ENCODE results near the gene TMEM273. TPM values are rescaled to one million over a fixed set of nuclear protein-coding genes. Genes with fewer than 3 reads are reported as not detected.

TMEM273 gene
- 1 to 10 TPM; 2.7 to 8.4 TPM for total RNA-seq
- long read RNA-seq, partial matches to known transcripts = 0 of 1 reads
- long read RNA-seq, other reads (novel, unspliced or antisense) = 1 of 1 reads

- ATAC-seq = peak; percentile 32
- intact Hi-C loops (cut with DNase I, micrococcal nuclease) = no loop called here
- peak; percentile 50 to 59 for DNase-seq
These were observed at the start of gene TMEM273 for GRCh38 chr10:49187950-49188761. TSS of gene TMEM273 (minus strand) at chr10:49188391. CDS start at chr10:49188336, 55 bp downstream.

- DNase-seq (no peak), ATAC-seq (no peak)
- intact Hi-C loops (cut with DNase I, micrococcal nuclease) = no loop called here
These were observed 49.8 kb upstream of the TMEM273 start for GRCh38 chr10:49237985-49238384.

- no peak for DNase-seq
- ATAC-seq = no peak
- intact Hi-C loops (cut with DNase I, micrococcal nuclease) = no loop called here
These were observed 47.2 kb upstream of the TMEM273 start for GRCh38 chr10:49235392-49235791.

- ATAC-seq (no peak), DNase-seq (no peak)
- intact Hi-C loops (cut with DNase I, micrococcal nuclease) = no loop called here
These were observed 43.1 kb upstream of the TMEM273 start for GRCh38 chr10:49231086-49231820.

- DNase-seq = no peak
- intact Hi-C loops (cut with DNase I, micrococcal nuclease) = no loop called here
- ATAC-seq = no peak
These were observed 41.8 kb upstream of the TMEM273 start for GRCh38 chr10:49230004-49230403.

DNA sequence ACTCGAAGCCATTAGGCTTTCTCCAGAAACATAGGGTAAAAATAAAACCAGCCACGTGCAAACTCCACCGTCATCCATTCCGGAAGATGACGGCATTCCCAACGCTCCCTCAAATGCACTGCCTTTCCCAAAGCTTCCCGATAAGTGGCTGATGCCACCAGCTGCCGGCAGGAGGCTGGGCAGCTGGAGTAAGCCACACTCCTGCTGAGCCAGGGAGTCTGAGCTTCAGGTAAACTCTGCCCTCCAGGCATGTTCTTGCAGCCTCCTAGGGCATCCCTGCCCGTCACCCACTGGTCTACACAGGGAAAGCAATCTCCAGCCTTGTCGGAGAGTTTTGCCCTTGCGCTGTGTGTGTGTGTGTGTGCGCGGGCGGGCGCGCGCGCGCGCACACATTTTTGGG lies 40.5 kb upstream of the TMEM273 start:
- intact Hi-C loops (cut with DNase I, micrococcal nuclease) = no loop called here
- no peak for ATAC-seq
- DNase-seq = no peak

- ATAC-seq = no peak
- intact Hi-C loops (cut with DNase I, micrococcal nuclease) = no loop called here
- DNase-seq = no peak
These were observed 39.2 kb upstream of the TMEM273 start for GRCh38 chr10:49227406-49227805.

GRCh38 chr10:49226594-49226993 lies 38.4 kb upstream of the TMEM273 start:
- intact Hi-C loops (cut with DNase I, micrococcal nuclease) = no loop called here
- no peak for ATAC-seq
- DNase-seq = no peak

- intact Hi-C loops (cut with DNase I, micrococcal nuclease) = no loop called here
- ATAC-seq = no peak
These were observed 37.2 kb upstream of the TMEM273 start for GRCh38 chr10:49225218-49225876.

GRCh38 chr10:49223205-49223604 lies 35.0 kb upstream of the TMEM273 start:
- DNase-seq = no peak
- intact Hi-C loops (cut with DNase I, micrococcal nuclease) = no loop called here
- no peak for ATAC-seq

More at GRCh38 chr10:49225218-49225876, 37.2 kb upstream of the TMEM273 start:
- no peak for DNase-seq

DNA sequence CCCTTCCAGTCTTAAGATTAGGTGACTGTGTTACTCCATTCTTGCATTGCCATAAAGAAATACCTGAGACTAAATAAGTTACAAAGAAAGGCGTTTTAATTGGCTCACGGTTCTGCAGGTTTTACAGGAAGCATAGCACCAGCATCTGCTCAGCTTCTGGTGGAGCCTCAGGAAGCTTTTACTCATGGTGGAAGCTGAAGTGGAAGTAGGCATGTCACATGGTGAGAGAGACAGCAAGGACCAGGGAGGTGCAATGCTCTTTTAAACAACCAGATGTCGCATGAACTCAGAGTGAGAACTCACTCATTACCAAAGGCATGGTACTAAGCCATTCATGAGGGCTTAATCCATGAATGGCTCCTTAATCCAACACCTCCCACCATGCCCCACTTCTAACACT lies 34.0 kb upstream of the TMEM273 start:
- intact Hi-C loops (cut with DNase I, micrococcal nuclease) = no loop called here
- no peak for DNase-seq
- no peak for ATAC-seq

DNA sequence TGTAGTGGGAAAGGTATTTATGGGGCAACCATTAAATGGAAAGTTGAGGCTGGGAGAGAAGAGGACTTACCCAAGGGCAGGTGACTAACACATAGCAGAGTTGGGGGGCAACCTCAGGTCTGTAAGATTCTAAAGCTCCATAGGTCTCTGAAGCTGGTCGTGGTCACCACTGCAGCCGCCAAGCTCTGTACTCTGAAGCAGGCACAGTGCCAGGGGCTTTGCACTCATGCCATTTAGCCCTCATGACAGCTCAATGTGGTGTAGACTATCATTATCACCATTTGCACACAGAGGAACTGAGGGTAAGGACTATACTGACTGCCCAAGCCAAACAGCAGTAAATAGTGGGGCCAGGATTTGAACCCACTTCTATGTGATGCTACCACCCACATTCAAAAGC lies 32.5 kb upstream of the TMEM273 start:
- ATAC-seq (no peak), DNase-seq (no peak)
- intact Hi-C loops (cut with DNase I, micrococcal nuclease) = no loop called here

DNA sequence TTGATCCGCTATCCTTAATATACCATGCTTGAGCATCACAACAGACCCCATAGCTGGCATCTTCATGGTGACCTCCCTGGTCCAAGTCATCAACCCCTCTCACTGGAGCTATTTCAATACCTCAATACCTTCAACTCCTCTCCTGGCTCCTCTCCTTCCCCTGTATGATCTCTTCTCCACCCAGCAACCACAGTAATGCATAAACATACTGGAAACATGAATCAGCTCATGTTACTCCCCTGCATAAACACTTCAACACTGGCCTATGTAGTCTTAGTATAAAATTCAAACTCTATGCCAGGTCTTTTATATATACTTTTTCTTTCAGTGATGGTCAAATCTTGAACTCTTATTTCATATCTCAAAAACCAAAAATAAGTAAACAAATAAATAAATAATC lies 31.8 kb upstream of the TMEM273 start:
- no peak for DNase-seq
- no peak for ATAC-seq
- intact Hi-C loops (cut with DNase I, micrococcal nuclease) = no loop called here

GRCh38 chr10:49219248-49219647 lies 31.1 kb upstream of the TMEM273 start:
- intact Hi-C loops (cut with DNase I, micrococcal nuclease) = no loop called here
- DNase-seq = no peak
- no peak for ATAC-seq

GRCh38 chr10:49218480-49218879 lies 30.3 kb upstream of the TMEM273 start:
- no peak for DNase-seq
- intact Hi-C loops (cut with DNase I, micrococcal nuclease) = no loop called here
- no peak for ATAC-seq

DNA sequence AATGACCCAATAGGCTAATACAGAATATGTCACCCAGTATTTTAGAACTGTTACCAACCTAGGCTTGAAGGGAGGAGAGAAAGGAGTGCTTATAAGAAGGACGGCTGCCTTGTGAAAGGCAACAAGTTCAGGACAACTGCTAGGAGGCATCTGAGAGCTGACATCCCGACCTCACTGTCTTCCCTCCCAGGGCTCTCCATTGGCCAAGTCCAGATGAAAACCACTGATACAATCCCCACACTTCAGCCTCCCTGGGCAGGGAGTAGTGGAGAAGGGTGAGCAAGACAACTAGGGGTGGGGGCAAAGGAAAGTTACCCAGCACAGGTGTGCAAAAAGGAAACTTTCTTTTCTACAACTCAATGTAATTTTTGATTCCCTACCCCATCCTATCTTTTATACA lies 29.5 kb upstream of the TMEM273 start:
- intact Hi-C loops (cut with DNase I, micrococcal nuclease) = no loop called here
- no peak for DNase-seq
- no peak for ATAC-seq

DNA sequence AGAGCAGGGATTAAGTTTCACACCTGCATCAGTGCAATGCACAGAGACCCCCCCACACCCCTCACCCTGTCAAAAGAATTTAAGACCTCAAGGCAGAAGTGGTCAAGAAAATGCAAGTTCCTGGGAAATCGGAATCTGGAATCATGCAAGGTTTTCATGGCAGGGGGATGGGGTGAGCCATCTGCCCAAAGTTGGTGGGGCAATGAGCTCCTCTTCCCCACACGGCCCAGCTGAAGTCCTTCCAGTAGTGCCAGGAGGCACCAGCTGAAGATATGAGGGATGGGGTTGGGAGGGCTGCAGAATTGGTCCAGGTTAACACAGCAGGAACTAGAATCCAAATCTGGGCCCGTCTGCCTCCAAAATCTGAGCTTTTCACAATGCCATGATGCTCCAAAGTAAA lies 25.0 kb upstream of the TMEM273 start:
- intact Hi-C loops (cut with DNase I, micrococcal nuclease) = no loop called here
- no peak for ATAC-seq
- DNase-seq = no peak

DNA sequence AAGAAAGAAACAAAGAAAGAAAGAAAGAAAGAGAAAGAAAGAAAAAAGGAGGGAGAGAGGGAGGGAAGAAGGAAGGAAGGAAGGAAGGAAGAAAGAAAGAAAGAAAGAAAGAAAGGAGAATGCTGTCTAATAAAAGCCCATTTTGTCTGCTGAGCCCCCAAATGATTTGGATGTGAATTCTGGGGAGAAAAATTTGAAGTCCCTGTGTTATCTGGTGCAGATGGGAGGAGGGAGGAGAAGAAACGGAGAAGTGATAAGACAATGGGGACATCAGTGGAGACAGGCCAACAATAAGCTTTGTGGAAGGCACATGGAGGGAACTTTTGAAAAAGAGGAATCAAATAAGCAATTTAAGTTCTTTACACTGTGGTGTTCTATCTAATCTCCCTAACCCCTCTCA lies 24.6 kb upstream of the TMEM273 start:
- intact Hi-C loops (cut with DNase I, micrococcal nuclease) = no loop called here
- DNase-seq = no peak
- no peak for ATAC-seq

GRCh38 chr10:49212076-49212475 lies 23.9 kb upstream of the TMEM273 start:
- intact Hi-C loops (cut with DNase I, micrococcal nuclease) = no loop called here
- no peak for DNase-seq
- ATAC-seq = no peak

DNA sequence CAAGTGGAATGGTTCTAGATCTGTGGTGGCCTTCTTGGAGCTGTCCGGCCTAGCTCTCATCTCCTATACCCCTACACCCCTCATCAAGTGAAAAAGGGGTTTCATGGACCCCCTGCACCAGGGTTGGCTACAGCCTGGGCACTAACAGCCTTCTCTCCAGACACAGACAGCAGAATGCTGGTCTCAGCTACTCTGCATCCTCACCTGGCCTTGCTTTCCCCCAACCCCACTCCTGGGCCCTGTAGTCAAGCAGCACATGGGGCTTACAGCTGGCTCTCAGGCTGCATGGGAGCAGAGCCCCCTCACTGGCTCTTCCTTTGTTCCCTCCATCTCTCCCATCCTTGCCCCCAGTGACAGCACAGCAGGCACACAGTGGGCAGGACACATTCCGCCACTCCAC lies 20.8 kb upstream of the TMEM273 start:
- intact Hi-C loops (cut with DNase I, micrococcal nuclease) = no loop called here
- ATAC-seq = no peak
- DNase-seq = no peak

All from left colon (tissue), 2 donors.